Esophagus (tissue), 2 donors: ENCODE measurements around the gene TMTC4. TPM values are rescaled to one million over a fixed set of nuclear protein-coding genes. Genes with fewer than 3 reads are reported as not detected.

Experiments used
- H3K27ac ChIP-seq, 2 donors: one replicate each; pipeline ENCODE4 v1.5.1; 2013; ENCODE audit warnings: low read depth in 2 of 2, mild to moderate bottlenecking in 2 of 2, inconsistent platforms in 1 of 2, low read length in 1 of 2, moderate library complexity in 1 of 2
- H3K27me3 ChIP-seq, 2 donors: one replicate each; pipeline ENCODE4 v1.6.1; 2013; ENCODE audit warnings: low read length in 2 of 2, control low read depth in 1 of 2, mild to moderate bottlenecking in 1 of 2; ENCODE audit not compliant: insufficient read depth in 2 of 2, control insufficient read depth in 1 of 2
- H3K36me3 ChIP-seq, 2 donors: one replicate each; pipeline ENCODE4 v1.6.1; 2013; ENCODE audit warnings: low read length in 1 of 2; ENCODE audit not compliant: control insufficient read depth in 2 of 2, insufficient read depth in 2 of 2
- H3K4me1 ChIP-seq, 2 donors: one replicate each; pipeline ENCODE4 v1.6.1; 2013; ENCODE audit warnings: low read length in 1 of 2; ENCODE audit not compliant: control insufficient read depth in 2 of 2, insufficient read depth in 2 of 2
- H3K4me3 ChIP-seq, 2 donors: one replicate each; pipeline ENCODE4 v1.5.1; 2013; ENCODE audit warnings: low read length in 2 of 2, mild to moderate bottlenecking in 2 of 2, low read depth in 1 of 2, moderate library complexity in 1 of 2
- H3K9me3 ChIP-seq, 2 donors: one replicate each; pipeline ENCODE4 v1.6.1; 2013; ENCODE audit warnings: mild to moderate bottlenecking in 2 of 2, low read depth in 1 of 2, low read length in 1 of 2, moderate library complexity in 1 of 2; ENCODE audit not compliant: control insufficient read depth in 2 of 2, insufficient read depth in 1 of 2
- WGBS, 2 donors: extraction: QIAGEN DNeasy Blood & Tissue Kit; methylation state at CpG; one replicate each; pipeline ENCODE4 v1.1.7; 2013; 5-methylcytosine and 5-hydroxymethylcytosine counted together
- polyA plus RNA-seq, 2 donors: library from polyadenylated mRNA; stranded (reverse); fragments of 200-250 nt; gene quantifications; one replicate each; pipeline ENCODE4 v1.2.3, GENCODE V29; 2013
- donor health status: healthy with polysubstance abuse.
- donor health status: Bipolar disorder and iron deficiency.

The TMTC4 gene
- polyA plus RNA-seq, 2 donors, result 4.4 to 5.5 TPM

DNA sequence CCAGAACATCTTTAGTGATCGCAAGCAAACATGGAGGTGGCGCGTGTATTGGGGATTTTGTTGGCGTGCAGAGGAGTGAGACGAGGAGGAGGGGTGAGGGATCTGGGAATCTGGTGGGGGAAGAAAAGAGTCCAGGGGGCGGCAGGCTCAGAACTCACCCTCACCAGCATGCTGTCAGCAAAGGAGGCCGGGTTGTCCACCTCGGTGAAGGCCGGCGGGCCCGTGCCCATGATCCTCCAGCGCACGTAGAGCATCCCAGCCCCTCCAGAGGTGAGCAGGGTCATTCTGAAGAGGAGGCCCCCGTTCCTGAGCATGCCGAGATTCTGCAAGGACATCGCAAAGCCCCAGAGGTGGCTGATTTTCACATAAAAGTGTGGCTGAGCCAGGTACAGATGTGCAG, 37.2 kb downstream of the TMTC4 start:
- no peaks in the 10 kb centered on the region for H3K27me3 ChIP-seq
- no peak overlapping the region for H3K4me3 ChIP-seq
- H3K27ac ChIP-seq, result no peak overlapping the region
- 91 to 97% methylated on average over 16 of the region's 16 CpGs for WGBS, 2 donors
- H3K9me3 ChIP-seq, result no peaks in the 10 kb centered on the region
- H3K4me1 ChIP-seq, result no peaks in the 10 kb centered on the region
- peaks cover 0 to 19% of the 10 kb centered on the region in 2 donors for H3K36me3 ChIP-seq

DNA sequence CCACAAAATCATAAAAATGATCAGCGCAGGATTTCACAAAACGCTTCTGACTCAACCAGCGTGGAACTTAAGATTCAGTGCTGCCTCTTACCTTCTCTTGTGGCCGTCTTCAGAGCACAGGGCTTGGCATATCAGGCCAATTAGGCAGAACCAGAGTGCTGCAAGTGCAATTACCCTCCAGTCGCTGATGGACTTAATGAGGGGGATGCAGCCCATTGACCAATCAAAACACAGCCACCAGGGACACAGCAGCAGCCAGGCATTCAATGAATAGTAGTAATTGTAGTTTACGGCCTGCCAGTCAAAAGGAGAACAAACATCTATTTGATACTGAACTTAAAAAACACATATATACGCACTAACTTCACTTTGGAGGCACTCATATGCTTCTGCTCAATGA, 38.2 kb downstream of the TMTC4 start:
- H3K36me3 ChIP-seq, result peaks cover 0 to 15% of the 10 kb centered on the region in 2 donors
- 95 to 96% methylated on average over 7 of the region's 7 CpGs for WGBS, 2 donors
- no peaks in the 10 kb centered on the region for H3K27me3 ChIP-seq
- H3K4me3 ChIP-seq, result no peak overlapping the region
- no peaks in the 10 kb centered on the region for H3K9me3 ChIP-seq
- H3K27ac ChIP-seq, result no peak overlapping the region
- no peaks in the 10 kb centered on the region for H3K4me1 ChIP-seq

DNA sequence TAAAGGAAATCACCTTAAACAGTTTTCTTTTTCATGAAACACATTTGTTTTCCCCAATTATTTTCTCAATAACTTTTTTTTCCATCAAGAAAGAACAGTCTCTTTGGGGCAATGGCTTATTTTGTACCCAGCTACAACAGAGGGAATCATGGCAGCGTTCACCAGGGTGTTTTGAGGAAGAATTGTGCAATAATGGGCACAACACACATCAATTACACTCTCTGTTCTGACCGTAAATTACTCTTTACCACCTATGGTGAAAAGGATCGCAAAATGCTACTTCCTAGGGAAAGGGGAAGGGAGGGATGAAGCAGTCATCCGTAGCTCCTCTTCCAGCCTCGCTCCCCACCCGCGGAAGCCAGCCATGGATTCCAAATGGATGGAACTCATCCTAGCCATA, 38.6 kb downstream of the TMTC4 start:
- no peaks in the 10 kb centered on the region for H3K9me3 ChIP-seq
- H3K4me1 ChIP-seq, result no peaks in the 10 kb centered on the region
- WGBS, 2 donors, result 96% methylated on average over 7 of the region's 7 CpGs
- H3K4me3 ChIP-seq, result no peak overlapping the region
- no peaks in the 10 kb centered on the region for H3K27me3 ChIP-seq
- H3K27ac ChIP-seq, result no peak overlapping the region
- H3K36me3 ChIP-seq, result peaks cover 0 to 15% of the 10 kb centered on the region in 2 donors

DNA sequence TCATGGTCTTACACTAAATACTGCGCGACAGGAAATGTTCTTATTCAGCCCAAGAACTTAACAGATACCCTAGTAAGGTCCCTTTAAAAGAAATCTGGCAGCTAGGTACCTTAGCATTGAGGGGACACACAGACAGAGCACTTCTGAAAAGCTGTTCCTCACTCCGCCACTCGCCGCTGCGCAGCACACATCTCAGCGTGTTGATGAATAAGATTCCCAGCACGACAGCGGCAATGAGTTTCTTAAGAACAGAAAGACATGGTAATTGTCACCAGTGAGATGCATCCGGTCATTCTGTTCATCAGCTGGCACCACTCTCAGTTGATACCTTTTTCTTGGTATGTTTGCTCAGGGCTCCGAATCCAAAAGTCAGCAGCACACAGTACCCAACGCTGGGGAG, 39.9 kb downstream of the TMTC4 start:
- peaks cover 0 to 17% of the 10 kb centered on the region in 2 donors for H3K36me3 ChIP-seq

DNA sequence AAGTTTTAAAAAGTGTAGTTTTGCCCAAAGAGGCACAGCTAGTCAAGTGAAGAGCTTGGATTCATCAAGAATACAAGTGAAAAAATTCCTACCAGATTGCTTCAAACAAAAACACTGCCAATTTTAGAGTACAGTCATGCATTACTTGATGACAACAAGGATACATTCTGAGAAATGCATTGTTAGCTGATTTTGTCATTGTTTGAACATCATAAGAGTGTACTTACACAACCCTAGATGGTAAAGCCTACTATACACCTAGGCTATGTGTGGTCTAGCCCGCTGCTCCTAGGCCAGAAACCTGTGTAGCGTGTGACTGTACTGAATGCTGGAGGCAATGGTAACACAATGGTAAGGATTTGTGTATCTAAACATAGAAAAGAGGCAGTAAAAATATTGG, 41.1 kb downstream of the TMTC4 start:
- Histone ChIP-seq H3K4me1 (no peaks in the 10 kb centered on the region), H3K27me3 (no peaks in the 10 kb centered on the region), H3K36me3 (peaks cover 0 to 17% of the 10 kb centered on the region in 2 donors), H3K27ac (peak overlapping the region; percentile 14 to 42), H3K4me3 (no peak overlapping the region), H3K9me3 (no peaks in the 10 kb centered on the region)
- 50 to 77% methylated on average over 2 of the region's 2 CpGs for WGBS, 2 donors

More for the DNA sequence above, 39.9 kb downstream of the TMTC4 start:
- Histone ChIP-seq H3K4me3 (no peak overlapping the region), H3K9me3 (no peaks in the 10 kb centered on the region), H3K27ac (no peak overlapping the region), H3K4me1 (no peaks in the 10 kb centered on the region), H3K27me3 (no peaks in the 10 kb centered on the region)
- 93 to 97% methylated on average over 12 of the region's 12 CpGs for WGBS, 2 donors

DNA sequence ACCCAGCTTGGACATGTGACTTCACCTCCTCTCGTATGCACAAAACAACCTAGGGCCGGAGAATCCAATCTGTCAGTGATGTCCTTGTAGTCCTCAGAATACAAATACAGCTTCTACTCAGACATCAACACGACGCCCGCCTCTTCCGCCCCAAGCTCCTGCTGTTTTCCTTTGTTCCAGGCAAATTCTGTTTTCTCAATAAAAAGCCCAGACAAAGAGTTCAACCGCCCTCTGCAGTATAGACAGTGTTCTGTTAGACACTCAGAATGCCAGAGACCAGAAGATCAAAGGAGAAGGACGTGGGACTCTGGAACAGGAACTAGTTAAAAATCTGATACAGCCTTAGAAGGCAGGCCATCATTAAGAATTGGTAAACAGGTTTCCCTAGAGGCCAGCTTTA, 44.0 kb downstream of the TMTC4 start:
- 76 to 79% methylated on average over 8 of the region's 8 CpGs for WGBS, 2 donors
- no peaks in the 10 kb centered on the region for H3K9me3 ChIP-seq
- peaks cover 0 to 11% of the 10 kb centered on the region in 2 donors for H3K36me3 ChIP-seq

DNA sequence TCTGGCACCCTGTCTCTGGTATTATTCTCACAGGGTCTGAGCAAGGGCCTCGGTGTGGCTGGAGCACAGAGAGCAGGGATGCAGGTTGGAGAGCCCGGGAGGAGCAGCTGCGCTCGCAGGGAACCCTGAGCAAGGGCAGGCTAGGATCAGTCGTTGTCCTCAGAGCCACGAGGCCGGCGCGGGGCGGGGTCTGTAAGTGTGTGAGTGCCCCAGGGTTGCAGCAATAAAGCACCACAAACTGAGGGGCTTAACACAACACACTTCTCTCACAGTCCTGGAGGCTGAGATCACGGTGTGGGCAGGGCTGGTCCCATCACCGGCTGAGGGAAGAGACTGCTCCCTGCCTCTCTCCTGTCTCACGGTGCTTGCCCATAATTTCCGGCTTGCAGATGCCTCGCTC, 47.5 kb downstream of the TMTC4 start:
- WGBS, 2 donors, result 92 to 95% methylated on average over 15 of the region's 15 CpGs
- Histone ChIP-seq H3K27ac (no peak overlapping the region), H3K9me3 (no peaks in the 10 kb centered on the region), H3K4me3 (no peak overlapping the region), H3K36me3 (peaks cover 2 to 11% of the 10 kb centered on the region in 2 donors), H3K27me3 (no peaks in the 10 kb centered on the region), H3K4me1 (no peaks in the 10 kb centered on the region)

More for the DNA sequence above, 44.0 kb downstream of the TMTC4 start:
- Histone ChIP-seq H3K4me3 (no peak overlapping the region), H3K27me3 (no peaks in the 10 kb centered on the region), H3K27ac (no peak overlapping the region), H3K4me1 (no peaks in the 10 kb centered on the region)

DNA sequence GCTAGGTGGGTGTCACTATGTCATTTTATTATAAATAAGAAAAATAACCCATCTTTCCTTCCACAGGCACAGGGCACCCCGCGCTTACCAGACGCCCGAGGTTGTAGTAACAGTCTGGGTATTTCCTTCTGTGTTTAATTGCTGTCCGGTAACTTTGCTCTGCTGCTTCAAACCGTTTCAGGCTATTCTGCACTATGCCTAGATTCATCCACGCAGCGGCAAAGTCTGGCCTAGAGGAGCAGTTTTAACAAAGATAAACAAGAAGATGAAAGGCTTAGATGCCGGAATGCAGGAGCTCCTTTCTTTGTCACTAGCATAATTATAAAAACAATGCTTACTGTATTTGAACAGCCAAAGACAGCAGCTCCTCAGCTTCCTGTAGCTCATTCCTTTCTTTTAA, 49.1 kb downstream of the TMTC4 start:
- Histone ChIP-seq H3K4me3 (no peak overlapping the region), H3K9me3 (no peaks in the 10 kb centered on the region), H3K36me3 (peaks cover 2 to 10% of the 10 kb centered on the region in 2 donors), H3K27ac (no peak overlapping the region), H3K4me1 (no peaks in the 10 kb centered on the region), H3K27me3 (no peaks in the 10 kb centered on the region)
- WGBS, 2 donors, result 80 to 83% methylated on average over 9 of the region's 9 CpGs

DNA sequence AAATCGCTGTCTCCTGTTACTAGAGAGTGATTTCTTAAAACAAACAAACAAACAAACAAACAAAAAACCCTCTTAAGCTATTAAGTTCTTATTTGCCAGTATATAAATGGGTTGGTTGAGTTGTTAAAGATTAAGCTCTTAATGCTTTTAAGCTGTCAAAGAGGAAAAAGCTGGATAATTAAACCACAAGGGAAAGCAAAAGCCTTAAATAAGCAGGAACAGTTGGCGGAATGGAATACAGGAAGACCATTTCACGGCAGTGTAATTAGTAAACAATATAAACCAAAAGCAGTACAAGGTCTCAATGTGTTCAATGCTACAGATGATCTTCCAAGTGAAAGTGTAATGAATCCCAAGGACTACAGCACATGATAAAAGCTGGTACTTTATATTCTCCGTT, 53.8 kb downstream of the TMTC4 start:
- Histone ChIP-seq H3K4me3 (no peak overlapping the region), H3K36me3 (peaks cover 2 to 4% of the 10 kb centered on the region in 2 donors), H3K4me1 (no peaks in the 10 kb centered on the region), H3K9me3 (no peaks in the 10 kb centered on the region), H3K27me3 (no peaks in the 10 kb centered on the region), H3K27ac (no peak overlapping the region)
- WGBS, 2 donors, result 86 to 92% methylated on average over 4 of the region's 4 CpGs

DNA sequence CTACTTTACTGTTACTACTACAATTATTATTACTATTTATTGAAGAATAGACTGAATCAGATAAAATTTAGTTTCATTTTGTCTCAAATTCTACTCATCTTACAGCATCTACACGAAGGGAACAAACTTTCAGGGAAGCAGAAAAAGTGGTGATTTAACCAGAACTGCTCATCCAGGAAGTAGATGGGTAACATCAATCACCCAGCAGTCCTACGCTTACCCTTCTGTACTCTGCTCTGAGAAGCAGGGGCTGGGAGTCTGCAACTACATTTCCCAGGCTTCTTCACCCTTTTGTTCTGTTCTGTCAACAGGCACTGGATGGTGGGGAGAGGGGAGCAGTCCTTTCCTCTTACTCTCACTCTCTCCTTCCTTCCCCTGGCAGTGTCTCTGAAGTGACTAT, 54.7 kb downstream of the TMTC4 start:
- Histone ChIP-seq H3K27me3 (no peaks in the 10 kb centered on the region), H3K27ac (no peak overlapping the region), H3K4me3 (no peak overlapping the region), H3K9me3 (no peaks in the 10 kb centered on the region), H3K4me1 (no peaks in the 10 kb centered on the region), H3K36me3 (peaks cover 2% of the 10 kb centered on the region in 2 donors)
- 82 to 88% methylated on average over 2 of the region's 2 CpGs for WGBS, 2 donors
